Skeletal muscle tissue (tissue), 4 donors: ENCODE results near the gene SEPTIN2. TPM values are rescaled to one million over a fixed set of nuclear protein-coding genes. Genes with fewer than 3 reads are reported as not detected.

Experiments used
- H3K27ac ChIP-seq: one replicate; pipeline ENCODE4 v1.7.0; 2013; ENCODE audit warnings: mild to moderate bottlenecking, low read depth, low read length, inconsistent platforms
- H3K27me3 ChIP-seq, 3 donors: one replicate each; pipeline ENCODE4 v1.7.0; 2013; ENCODE audit warnings: low read length in 3 of 3; ENCODE audit not compliant: control insufficient read depth in 3 of 3, insufficient read depth in 3 of 3
- H3K36me3 ChIP-seq, 3 donors: one replicate each; pipeline ENCODE4 v1.7.0; 2013; ENCODE audit warnings: low read length in 3 of 3; ENCODE audit not compliant: control insufficient read depth in 3 of 3, insufficient read depth in 3 of 3
- H3K4me1 ChIP-seq, 3 donors: one replicate each; pipeline ENCODE4 v1.7.0; 2013; ENCODE audit warnings: low read length in 3 of 3, mild to moderate bottlenecking in 3 of 3; ENCODE audit not compliant: control insufficient read depth in 3 of 3, insufficient read depth in 3 of 3
- H3K4me3 ChIP-seq, 3 donors: one replicate each; pipeline ENCODE4 v1.7.0; 2013; ENCODE audit warnings: low read length in 3 of 3
- H3K9ac ChIP-seq, 3 donors: one replicate each; pipeline ENCODE4 v1.7.0; 2013; ENCODE audit warnings: low read length in 3 of 3, mild to moderate bottlenecking in 3 of 3, moderate library complexity in 2 of 3, low read depth in 1 of 3
- H3K9me3 ChIP-seq, 3 donors: one replicate each; pipeline ENCODE4 v1.7.0; 2013; ENCODE audit warnings: low read length in 3 of 3; ENCODE audit not compliant: control insufficient read depth in 3 of 3
- total RNA-seq: library from RNA; depleted of rRNA; stranded (reverse); fragments of >200 nt; gene quantifications from one replicate; pipeline ENCODE4 v1.2.3, GENCODE V29; 2014
- donor health status: Osteomylitis.

SEPTIN2 gene
- total RNA-seq, 1 donor from 2014 or later, result 291 TPM

GRCh38 chr2:241356871-241357260 lies 41.1 kb downstream of the SEPTIN2 start:
- peak overlapping the region; percentile 75 to 81 (median 76) for H3K4me3 ChIP-seq
- no peaks in the 10 kb centered on the region for H3K9me3 ChIP-seq
- peaks cover 18 to 21% (median 18%) of the 10 kb centered on the region in 3 donors for H3K4me1 ChIP-seq
- H3K9ac ChIP-seq, result peak overlapping the region; percentile 85 to 92 (median 89)
- H3K27ac ChIP-seq, result peak overlapping the region; percentile 82
- no peaks in the 10 kb centered on the region for H3K27me3 ChIP-seq
- peaks cover 2 to 17% (median 15%) of the 10 kb centered on the region in 3 donors for H3K36me3 ChIP-seq

GRCh38 chr2:241357531-241357930 lies 41.8 kb downstream of the SEPTIN2 start:
- H3K4me1 ChIP-seq, result peaks cover 18 to 21% (median 19%) of the 10 kb centered on the region in 3 donors
- peak overlapping the region in 1 of 3 donors; percentile 89 for H3K9ac ChIP-seq
- H3K4me3 ChIP-seq, result peak overlapping the region in 1 of 3 donors; percentile 81
- H3K27ac ChIP-seq, result no peak overlapping the region
- peaks cover 2 to 11% (median 9%) of the 10 kb centered on the region in 3 donors for H3K36me3 ChIP-seq
- no peaks in the 10 kb centered on the region for H3K27me3 ChIP-seq
- no peaks in the 10 kb centered on the region for H3K9me3 ChIP-seq

DNA sequence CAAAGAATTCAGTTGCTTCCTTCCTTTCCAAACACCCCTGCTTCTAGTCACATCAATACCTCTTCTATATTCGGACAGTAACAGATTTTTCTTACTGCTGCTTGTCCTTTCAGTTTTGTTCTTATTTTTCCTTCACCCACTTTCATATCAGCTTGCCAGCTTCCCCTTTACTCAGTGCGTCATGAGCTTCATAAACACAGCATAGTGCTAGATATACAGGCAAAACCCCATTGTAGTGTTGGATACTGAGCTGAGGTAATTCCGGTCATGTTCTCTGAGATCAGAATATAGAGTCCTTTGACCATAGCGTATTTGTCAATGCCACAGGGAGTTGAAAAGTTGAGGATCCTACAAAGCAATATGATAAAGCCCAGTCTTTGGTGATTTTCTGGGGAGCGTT lies 42.7 kb downstream of the SEPTIN2 start:
- H3K27ac ChIP-seq, result no peak overlapping the region
- H3K36me3 ChIP-seq, result peaks cover 0 to 2% (median 0%) of the 10 kb centered on the region in 3 donors
- no peaks in the 10 kb centered on the region for H3K27me3 ChIP-seq
- peaks cover 26 to 30% (median 28%) of the 10 kb centered on the region in 3 donors for H3K4me1 ChIP-seq
- H3K9me3 ChIP-seq, result no peaks in the 10 kb centered on the region
- no peak overlapping the region for H3K9ac ChIP-seq
- peak overlapping the region in 1 of 3 donors; percentile 50 for H3K4me3 ChIP-seq

GRCh38 chr2:241359481-241360045 lies 43.8 kb downstream of the SEPTIN2 start:
- Histone ChIP-seq H3K27ac (no peak overlapping the region), H3K36me3 (no peaks in the 10 kb centered on the region), H3K27me3 (no peaks in the 10 kb centered on the region), H3K9me3 (no peaks in the 10 kb centered on the region), H3K9ac (no peak overlapping the region), H3K4me1 (peaks cover 33 to 38% (median 37%) of the 10 kb centered on the region in 3 donors), H3K4me3 (no peak overlapping the region)

GRCh38 chr2:241363426-241363825 lies 47.7 kb downstream of the SEPTIN2 start:
- Histone ChIP-seq H3K9me3 (no peaks in the 10 kb centered on the region), H3K27me3 (no peaks in the 10 kb centered on the region), H3K4me1 (peaks cover 25 to 30% (median 30%) of the 10 kb centered on the region in 3 donors), H3K4me3 (peak overlapping the region; percentile 60 to 69 (median 64)), H3K9ac (peak overlapping the region; percentile 55 to 63 (median 59)), H3K36me3 (no peaks in the 10 kb centered on the region), H3K27ac (peak overlapping the region; percentile 70)

GRCh38 chr2:241364781-241365180 lies 49.1 kb downstream of the SEPTIN2 start:
- Histone ChIP-seq H3K27me3 (no peaks in the 10 kb centered on the region), H3K36me3 (no peaks in the 10 kb centered on the region), H3K9ac (no peak overlapping the region), H3K9me3 (no peaks in the 10 kb centered on the region), H3K4me3 (no peak overlapping the region), H3K4me1 (peaks cover 22 to 30% (median 28%) of the 10 kb centered on the region in 3 donors), H3K27ac (no peak overlapping the region)

DNA sequence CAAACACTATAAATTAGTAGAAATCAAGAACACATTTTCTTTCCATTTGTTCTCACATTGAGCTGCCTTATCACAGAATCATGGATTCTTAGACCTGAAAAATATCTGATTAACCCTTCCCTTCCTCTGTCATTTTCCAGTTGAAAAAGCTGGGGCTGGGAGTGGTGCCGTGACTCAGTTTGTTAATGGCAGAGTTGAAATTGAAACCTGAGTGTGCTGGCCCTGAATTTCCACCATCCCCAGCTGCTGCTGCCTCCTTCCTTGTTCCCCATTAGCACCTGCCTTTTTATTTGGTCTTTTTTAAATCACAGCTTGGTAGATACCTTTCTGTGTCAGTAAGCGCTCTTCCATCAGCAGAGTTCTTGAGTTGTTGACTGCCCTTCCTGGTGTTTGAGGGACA lies 51.0 kb downstream of the SEPTIN2 start:
- Histone ChIP-seq H3K9me3 (no peaks in the 10 kb centered on the region), H3K27ac (no peak overlapping the region), H3K4me3 (no peak overlapping the region), H3K27me3 (no peaks in the 10 kb centered on the region), H3K9ac (no peak overlapping the region), H3K4me1 (peaks cover 22 to 30% (median 24%) of the 10 kb centered on the region in 3 donors), H3K36me3 (no peaks in the 10 kb centered on the region)

DNA sequence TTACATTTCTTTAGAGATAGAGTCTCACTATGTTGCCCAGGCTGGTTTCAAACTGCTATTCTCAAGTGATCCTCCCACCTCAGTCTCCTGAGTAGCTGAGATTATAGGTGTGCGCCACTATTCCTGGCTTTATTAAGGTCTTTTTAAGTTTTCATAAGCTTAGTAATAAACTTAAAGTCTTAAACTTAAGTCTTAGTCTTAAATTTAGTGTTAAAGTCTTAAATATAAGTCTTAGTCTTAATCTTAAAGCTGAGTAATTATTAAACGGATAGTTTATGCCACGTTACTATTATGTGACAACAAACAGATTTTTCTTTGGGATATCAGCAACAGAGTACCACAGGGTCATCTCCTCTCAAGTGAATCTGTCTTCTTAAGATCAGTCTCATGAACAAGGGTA lies 52.9 kb downstream of the SEPTIN2 start:
- peaks cover 16 to 24% (median 22%) of the 10 kb centered on the region in 3 donors for H3K4me1 ChIP-seq
- H3K9me3 ChIP-seq, result no peaks in the 10 kb centered on the region
- H3K27ac ChIP-seq, result no peak overlapping the region
- H3K4me3 ChIP-seq, result no peak overlapping the region
- H3K27me3 ChIP-seq, result no peaks in the 10 kb centered on the region
- peaks cover 0 to 4% (median 0%) of the 10 kb centered on the region in 3 donors for H3K36me3 ChIP-seq
- H3K9ac ChIP-seq, result no peak overlapping the region

- H3K4me3 ChIP-seq, result no peak overlapping the region
- H3K9ac ChIP-seq, result peak overlapping the region in 1 of 3 donors; percentile 47
- no peaks in the 10 kb centered on the region for H3K9me3 ChIP-seq
- H3K4me1 ChIP-seq, result peaks cover 5 to 10% (median 10%) of the 10 kb centered on the region in 3 donors
- no peak overlapping the region for H3K27ac ChIP-seq
- H3K27me3 ChIP-seq, result no peaks in the 10 kb centered on the region
- H3K36me3 ChIP-seq, result peaks cover 8 to 12% (median 10%) of the 10 kb centered on the region in 3 donors
Measured at GRCh38 chr2:241372361-241372992, 56.8 kb downstream of the SEPTIN2 start.

- no peak overlapping the region for H3K9ac ChIP-seq
- no peak overlapping the region for H3K27ac ChIP-seq
- no peaks in the 10 kb centered on the region for H3K9me3 ChIP-seq
- no peaks in the 10 kb centered on the region for H3K27me3 ChIP-seq
- peaks cover 6 to 9% (median 7%) of the 10 kb centered on the region in 3 donors for H3K4me1 ChIP-seq
- H3K4me3 ChIP-seq, result no peak overlapping the region
- peaks cover 8 to 12% (median 10%) of the 10 kb centered on the region in 3 donors for H3K36me3 ChIP-seq
Measured at GRCh38 chr2:241373446-241373845, 57.7 kb downstream of the SEPTIN2 start.
